ENCODE results near the gene NCKIPSD. TPM values are rescaled to one million over a fixed set of nuclear protein-coding genes. Genes with fewer than 3 reads are reported as not detected.

NCKIPSD gene
- total RNA-seq, 2 donors from 2014 or later = 51.7 to 97.7 TPM

DNA sequence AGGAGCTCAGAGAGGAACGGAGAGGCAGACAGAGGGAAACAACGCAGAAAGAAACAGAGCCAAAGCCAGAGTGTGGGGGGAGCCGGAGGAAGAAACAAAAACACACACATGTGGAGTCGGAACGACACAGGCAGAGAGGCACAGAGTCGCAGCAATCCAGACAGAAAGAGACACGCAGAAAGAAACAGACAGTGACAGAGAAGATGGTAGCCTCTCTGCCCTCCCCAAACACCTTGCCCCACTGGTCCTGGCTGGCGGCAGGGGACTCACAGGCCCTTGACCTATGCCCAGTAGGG lies 1.7 kb downstream of the NCKIPSD start:
- H3K4me3 ChIP-seq = peak overlapping the region; percentile 90 to 94
- TF ChIP-seq, protein P1, sequence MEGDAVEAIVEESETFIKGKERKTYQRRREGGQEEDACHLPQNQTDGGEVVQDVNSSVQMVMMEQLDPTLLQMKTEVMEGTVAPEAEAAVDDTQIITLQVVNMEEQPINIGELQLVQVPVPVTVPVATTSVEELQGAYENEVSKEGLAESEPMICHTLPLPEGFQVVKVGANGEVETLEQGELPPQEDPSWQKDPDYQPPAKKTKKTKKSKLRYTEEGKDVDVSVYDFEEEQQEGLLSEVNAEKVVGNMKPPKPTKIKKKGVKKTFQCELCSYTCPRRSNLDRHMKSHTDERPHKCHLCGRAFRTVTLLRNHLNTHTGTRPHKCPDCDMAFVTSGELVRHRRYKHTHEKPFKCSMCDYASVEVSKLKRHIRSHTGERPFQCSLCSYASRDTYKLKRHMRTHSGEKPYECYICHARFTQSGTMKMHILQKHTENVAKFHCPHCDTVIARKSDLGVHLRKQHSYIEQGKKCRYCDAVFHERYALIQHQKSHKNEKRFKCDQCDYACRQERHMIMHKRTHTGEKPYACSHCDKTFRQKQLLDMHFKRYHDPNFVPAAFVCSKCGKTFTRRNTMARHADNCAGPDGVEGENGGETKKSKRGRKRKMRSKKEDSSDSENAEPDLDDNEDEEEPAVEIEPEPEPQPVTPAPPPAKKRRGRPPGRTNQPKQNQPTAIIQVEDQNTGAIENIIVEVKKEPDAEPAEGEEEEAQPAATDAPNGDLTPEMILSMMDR (IDR thresholded peaks at IDR 0.05) = no peak
- peaks cover 0 to 42% of the 10 kb centered on the region in 2 donors for H3K4me1 ChIP-seq
- H3K36me3 ChIP-seq = peaks cover 59% of the 10 kb centered on the region
- H3K27me3 ChIP-seq = no peaks in the 10 kb centered on the region
- peak overlapping the region; percentile 85 to 91 for H3K27ac ChIP-seq
- no peaks in the 10 kb centered on the region for H3K9me3 ChIP-seq
- no peak for DNase-seq (ENCODE audit: low spot score)

GRCh38 chr3:48682786-48683185 lies 2.9 kb downstream of the NCKIPSD start:
- Histone ChIP-seq H3K9me3 (no peaks in the 10 kb centered on the region), H3K27me3 (no peaks in the 10 kb centered on the region), H3K4me1 (peaks cover 0 to 42% of the 10 kb centered on the region in 2 donors), H3K4me3 (peak overlapping the region in 1 of 2 donors; percentile 94), H3K36me3 (peaks cover 56% of the 10 kb centered on the region), H3K27ac (peak overlapping the region; percentile 85 to 91)
- TF ChIP-seq, protein P1 (IDR thresholded peaks at IDR 0.05) = no peak
- no peak for DNase-seq (ENCODE audit: low spot score)

GRCh38 chr3:48681974-48682610 lies 3.6 kb downstream of the NCKIPSD start:
- no peak overlapping the region for H3K27ac ChIP-seq
- no peak overlapping the region for H3K4me3 ChIP-seq
- TF ChIP-seq, protein P1 (IDR thresholded peaks at IDR 0.05) = no peak
- H3K4me1 ChIP-seq = peaks cover 0 to 37% of the 10 kb centered on the region in 2 donors
- DNase-seq (ENCODE audit: low spot score) = no peak
- H3K27me3 ChIP-seq = no peaks in the 10 kb centered on the region
- H3K36me3 ChIP-seq = peaks cover 49% of the 10 kb centered on the region
- no peaks in the 10 kb centered on the region for H3K9me3 ChIP-seq

DNA sequence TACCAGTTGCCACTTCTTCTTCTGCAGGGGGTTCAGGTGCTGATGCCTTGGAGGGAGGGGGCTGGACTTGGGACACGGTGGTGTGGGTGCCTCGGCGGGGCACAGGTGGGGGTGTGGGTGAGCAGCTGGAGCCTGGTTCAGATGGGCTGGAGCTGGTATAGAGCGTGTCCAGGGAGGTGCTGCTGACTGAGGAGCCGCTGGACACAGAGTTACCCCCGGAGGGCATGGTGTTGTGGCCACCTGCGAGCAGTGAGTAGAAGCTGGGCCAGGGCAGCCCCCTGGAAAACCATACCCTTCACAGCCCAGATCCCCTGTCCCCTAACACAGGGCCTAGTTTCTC lies 4.2 kb downstream of the NCKIPSD start:
- no peak for DNase-seq (ENCODE audit: low spot score)
- peaks cover 0 to 33% of the 10 kb centered on the region in 2 donors for H3K4me1 ChIP-seq
- H3K4me3 ChIP-seq = no peak overlapping the region
- no peaks in the 10 kb centered on the region for H3K9me3 ChIP-seq
- H3K27ac ChIP-seq = no peak overlapping the region
- TF ChIP-seq, protein P1 (IDR thresholded peaks at IDR 0.05) = no peak
- H3K36me3 ChIP-seq = peaks cover 51% of the 10 kb centered on the region
- H3K27me3 ChIP-seq = no peaks in the 10 kb centered on the region

- DNase-seq (ENCODE audit: low spot score) = no peak
- no peak overlapping the region for H3K27ac ChIP-seq
- no peaks in the 10 kb centered on the region for H3K9me3 ChIP-seq
- TF ChIP-seq, protein P1 (IDR thresholded peaks at IDR 0.05) = no peak
- peaks cover 56% of the 10 kb centered on the region for H3K36me3 ChIP-seq
- no peaks in the 10 kb centered on the region for H3K27me3 ChIP-seq
- H3K4me1 ChIP-seq = peaks cover 0 to 27% of the 10 kb centered on the region in 2 donors
- H3K4me3 ChIP-seq = no peak overlapping the region
Observed at GRCh38 chr3:48680811-48681540, 4.7 kb downstream of the NCKIPSD start.

All from right atrium auricular region (tissue), 2 donors.